HG02852 (cell line): Measurements from ENCODE around the gene STK35.

Source experiments
- ATAC-seq: cut with Tn5 transposase; IDR thresholded peaks from one replicate; pipeline ENCODE4 v1.9.1; 2021; ENCODE audit warnings: mild to moderate bottlenecking, moderate library complexity; ENCODE audit not compliant: unreplicated experiment

Gene STK35

DNA sequence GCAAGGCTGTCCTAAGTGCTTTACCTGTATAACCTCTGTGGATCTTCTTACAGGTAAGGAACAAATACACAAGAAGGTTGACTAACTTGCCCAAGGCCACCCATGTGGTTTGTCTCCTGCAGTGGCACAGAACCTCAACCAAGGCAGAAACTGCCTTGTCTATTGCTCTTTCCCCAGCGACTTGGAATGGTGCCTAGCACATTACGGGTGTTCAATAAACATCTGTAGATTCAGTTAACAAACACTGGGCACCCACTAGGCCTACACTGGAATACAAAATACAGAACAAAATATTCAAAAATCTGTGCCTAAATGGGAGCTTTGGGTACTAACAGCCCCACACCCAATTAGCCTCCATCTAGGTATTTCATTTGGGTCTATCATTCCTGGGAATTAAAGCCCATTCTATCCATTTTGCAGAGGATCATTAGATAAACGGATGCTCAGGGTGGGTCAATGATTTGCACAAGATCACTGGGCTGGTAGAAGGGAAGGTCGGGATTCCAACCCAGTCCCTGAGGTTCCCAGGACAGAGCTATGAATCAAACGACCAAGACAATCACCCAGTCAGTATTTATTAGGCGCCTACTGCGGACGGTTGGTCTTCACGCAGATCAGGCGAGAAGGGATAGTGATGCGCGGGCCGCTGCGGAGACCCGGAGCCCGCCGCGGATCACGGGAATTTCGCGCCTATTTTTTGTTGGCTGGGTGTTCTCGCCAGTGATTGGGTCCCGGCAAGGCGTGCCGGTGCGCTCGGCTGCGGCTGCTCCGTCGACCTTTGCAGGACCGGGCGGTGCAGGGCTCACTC, at the start of gene STK35:
TSS of gene STK35 (plus strand) at position 771 of the 808 bp plus-strand sequence. CDS start 55 bp downstream, outside the sequence.
- peak; percentile 53 for ATAC-seq

DNA sequence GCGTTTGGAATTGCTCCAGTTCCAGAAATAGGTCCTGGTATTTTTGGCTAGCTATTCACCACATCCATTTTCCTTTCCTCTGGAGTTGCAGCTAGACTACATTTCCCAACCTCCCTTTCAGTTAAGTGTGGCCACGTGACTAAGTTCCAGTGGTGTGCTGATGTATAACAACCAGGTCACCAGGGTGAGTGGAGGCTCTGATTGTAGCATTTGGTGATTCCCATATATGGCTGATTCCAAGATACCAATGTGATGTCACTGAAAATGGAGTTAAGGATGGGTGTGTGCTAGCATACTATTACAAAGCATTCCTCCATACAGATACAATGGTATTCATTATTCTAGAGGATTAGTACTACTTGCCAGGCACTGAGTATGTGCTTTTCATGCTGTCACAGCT, 49.7 kb upstream of the STK35 start:
- no peak for ATAC-seq

DNA sequence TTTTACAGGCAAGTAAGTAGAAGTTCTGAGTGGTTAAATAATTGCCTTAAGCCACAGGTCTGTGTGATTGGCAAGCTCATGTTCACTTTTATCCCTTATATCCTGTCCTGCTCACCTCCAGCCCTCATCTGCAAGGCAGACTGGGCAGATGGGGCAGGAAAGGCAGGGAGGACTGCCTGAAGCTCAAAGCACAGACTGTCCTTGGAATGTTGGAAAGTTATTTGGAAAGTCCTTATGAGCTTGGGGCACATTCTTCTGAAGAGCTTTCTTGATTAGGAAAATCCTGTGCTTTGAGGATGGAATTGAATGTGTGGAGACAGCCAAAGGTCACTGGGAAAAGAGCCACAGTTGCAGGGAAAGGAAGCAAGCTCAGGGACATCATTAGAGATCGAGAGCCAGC, 48.9 kb upstream of the STK35 start:
- ATAC-seq = no peak

DNA sequence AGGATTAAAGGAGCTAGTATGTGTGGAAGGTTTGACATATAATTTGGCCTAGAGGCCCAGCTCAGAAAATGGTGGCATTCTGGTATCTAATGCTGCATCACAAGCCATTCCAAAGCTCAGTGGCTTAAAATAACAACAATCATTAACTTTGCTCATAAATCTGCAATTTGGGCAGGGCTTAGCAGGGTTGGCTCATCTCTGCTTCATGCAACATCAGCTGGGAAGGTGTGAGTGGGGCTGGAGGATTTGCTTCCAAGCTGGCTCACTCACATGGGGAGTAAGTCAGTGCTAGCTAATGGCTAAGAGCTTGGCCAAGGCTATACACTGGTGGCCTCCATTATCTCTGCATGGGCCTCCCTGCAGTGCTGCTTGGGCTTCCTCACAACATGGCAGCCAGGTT, 48.0 kb upstream of the STK35 start:
- no peak for ATAC-seq

DNA sequence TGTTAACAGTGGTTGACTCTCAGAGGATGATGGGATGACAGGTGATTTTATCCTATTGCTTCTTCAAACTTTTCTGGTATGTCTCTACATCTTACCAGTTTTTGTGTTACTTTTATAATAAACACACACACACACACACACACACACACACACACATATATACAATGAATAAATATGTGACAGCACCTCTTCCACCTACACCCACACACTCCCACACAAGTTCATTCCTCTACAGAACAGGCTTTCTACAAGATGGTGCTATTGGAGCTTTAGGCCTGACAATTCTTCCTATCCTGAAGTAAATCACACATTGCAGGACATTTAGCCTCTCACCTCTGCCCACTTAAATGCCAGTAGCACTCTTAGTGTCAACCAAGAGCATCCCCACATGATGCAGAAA, 46.7 kb upstream of the STK35 start:
- no peak for ATAC-seq

DNA sequence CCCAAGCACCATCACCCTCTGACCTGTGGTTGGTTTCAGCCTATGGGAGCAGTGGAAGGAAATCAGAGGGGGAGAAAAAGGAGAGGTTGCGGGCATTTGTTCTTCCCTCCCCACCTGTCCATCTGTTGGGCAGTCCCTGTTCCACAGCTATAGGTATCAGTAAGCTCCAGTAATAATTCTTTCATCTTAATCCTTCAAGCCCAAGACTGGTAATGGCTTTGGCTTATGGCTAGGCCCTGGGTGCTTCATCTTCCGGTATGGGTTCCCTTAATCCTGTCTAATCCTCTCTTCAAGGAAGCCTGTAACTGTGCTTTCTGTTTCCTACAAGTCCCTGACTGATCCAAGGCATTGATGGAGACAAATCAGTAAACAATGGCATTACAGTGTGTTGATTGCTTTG, 42.2 kb upstream of the STK35 start:
- no peak for ATAC-seq

DNA sequence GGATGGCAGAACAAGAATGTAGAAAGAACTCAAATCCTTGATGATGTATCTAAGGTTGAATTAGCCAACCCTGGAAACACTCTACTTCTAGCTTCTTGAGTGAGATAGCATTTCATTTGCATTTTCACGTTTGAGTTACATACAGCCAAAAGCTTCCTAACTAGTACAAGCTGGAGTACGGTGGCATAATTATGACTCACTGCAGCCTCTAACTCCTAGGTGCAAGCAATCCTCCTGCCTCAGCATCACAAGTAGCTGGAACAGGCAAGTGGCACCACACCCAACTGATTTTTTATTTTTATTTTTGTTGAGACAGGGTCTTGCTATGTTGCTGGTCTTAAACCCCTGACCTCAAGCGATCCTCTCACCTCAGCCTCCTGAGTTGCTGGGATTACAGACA, 36.5 kb upstream of the STK35 start:
- no peak for ATAC-seq

DNA sequence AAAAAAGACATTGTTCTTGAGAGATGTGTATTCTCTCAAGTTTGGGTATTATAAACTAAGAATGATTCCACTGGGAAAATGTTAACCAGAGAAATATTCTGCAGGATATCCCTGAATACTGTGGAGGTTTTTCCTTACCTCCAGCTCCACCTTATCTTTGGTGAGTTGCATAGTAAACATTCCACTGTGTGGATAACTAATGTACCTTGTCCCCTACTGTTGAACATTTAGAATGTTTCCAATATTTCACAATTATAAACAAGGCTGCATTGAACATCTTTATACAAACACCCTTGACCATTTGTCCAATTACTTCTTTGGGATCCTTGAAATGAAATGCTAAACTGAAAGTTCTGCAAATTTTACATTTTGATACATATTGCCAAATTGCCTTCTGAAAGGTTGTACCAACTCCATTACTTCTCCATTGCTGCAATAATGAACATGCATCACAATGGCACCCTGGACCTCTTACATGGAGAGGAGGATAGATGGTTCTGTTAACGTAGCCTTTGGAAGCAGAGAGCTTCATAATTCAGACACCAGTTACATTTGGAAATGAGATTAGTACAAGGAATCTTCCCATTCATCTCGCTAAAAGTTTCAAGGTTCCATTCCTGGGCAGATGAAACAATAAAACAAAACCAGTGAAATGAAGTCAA, 35.0 kb upstream of the STK35 start:
- no peak for ATAC-seq

DNA sequence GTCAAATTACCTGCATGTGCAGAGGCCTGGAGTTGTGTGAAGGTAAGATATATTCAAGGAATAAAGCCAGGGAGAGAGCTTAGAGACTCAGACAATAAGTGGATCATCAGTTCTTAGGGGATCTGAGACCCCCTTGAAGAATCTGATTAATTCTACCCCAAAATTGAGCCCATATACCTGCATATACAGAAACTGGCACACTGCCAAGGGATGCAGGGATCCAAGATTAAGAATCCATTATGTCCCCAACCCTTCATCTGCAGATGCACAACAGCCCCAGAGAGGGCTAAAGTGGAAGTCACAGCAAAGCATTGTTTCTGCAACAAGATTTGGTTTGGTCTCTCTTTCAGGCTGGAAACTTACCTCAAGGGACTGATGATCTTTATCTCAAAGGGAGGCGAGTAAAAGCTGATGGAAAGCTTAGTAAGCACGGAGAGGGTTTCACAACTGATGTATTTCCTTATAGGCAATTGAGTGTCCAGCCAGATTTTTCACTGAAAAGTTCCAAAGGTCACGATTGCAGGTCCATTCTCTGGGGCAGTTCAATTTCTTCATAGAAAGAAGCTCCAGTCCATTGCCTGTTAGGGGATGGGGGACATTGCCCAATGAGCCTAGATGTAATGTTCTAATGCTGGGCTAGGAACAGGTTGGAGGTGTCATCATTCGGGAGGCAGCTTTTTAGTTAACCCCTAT, 20.9 kb upstream of the STK35 start:
- no peak for ATAC-seq

DNA sequence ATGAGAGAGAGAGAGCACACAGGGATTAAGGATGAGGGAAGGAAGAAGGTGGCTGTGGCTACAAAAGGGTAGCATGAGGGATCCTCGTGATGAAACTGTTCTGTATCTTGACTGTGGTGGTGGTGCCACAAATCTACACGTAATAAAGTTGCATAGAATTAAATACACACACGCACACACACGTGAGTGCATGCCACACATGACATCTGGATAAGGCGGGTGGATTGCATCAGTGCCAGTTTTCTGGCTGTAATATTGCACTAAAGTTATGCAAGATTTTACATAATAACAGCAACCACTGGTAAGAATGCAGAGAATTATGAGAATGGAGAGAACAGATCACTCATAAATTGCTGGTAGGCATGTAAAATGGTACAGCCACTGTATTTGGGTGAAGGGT, 16.9 kb upstream of the STK35 start:
- no peak for ATAC-seq

DNA sequence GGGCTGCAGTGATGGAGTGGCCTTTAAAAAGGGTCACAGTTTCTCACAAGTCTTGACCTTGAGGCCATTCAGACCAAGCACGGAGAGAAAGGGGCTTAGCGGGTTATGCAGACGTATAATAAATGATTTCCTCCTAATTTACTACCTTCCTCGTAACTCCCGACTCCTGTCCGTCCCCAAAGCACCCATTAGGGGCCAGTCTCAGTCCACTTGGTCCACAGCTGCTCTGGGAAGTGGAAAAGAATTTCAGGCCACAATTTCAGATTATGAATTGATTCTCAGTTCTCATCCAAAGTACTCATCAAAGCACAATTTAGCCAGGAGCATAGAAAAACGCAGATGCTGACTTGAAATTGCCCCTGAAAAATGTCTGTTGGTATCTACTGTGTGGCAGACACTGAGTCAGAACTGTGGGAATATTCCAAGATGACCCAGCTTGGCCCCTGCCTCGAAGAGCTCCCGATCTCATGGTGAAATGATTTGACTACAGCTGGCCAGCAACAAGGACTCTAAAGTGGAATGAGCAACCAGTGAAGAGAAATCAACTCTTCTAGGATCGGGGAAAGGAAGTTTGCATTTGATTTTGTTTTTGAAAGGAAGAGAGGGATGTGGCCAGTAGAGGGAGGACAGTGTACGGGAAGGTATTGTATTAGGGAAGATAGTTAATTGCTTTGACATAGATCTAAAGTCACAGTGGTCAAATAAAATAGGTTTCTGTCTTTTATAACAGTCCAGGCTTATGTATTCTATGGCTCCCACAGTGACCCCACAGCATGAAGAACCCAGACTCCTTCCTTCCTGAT, 15.2 kb upstream of the STK35 start:
- no peak for ATAC-seq

DNA sequence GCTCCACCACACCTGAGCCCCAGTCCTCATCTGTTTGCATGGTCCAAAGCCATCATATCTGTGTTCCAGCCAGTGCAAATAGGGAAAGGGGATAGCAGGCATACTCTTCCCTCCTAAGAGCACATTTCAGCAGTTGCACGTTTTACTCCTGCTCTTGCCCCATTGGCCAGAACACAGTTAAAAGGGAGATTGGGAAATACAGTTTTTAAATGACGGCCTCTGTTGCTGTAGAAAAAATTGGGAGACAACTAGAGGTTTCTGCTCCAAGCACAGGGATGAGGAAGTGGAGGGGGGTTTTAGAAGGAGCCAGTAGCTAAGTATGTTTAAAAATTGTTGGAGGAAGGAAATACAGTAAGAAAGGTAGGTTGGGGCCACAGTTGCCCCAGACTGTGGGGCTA, 14.6 kb upstream of the STK35 start:
- ATAC-seq = no peak

DNA sequence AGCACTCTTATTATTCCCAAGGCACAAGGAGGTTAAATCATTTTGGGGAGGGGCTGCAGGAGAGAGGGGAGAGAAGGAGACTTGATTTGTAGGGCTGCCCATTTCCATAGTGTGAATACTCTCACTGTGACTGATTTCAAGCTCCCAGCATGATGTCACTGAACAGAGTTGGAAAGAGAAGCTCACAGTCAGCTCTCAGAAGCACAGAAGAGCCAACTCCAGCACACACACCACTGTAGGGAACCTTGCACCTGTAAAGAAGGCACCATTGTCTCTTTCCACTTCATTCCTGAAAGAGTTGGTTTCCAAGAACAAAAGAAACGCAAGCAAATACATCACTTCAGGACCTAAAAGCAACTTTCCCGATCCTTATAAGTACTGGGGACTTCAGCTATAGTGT, 12.7 kb upstream of the STK35 start:
- ATAC-seq = no peak

DNA sequence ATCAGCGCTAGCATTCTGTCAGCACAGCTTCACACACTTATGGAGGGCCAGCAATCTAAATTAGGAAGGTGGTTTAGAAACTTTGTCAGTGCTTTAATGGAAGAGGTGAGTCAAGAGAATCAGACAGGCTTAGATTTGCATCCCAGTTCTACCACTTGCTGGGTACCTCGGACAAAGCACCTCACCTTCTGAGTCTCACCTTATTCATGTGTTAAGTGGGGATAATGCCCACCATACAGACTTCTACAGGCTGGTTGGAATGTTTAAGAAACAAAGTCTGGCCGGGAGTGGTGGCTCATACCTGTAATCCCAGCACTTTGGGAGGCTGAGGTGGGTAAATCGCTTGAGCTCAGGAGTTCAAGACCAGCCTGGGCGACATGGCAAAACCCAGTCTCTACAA, 12.2 kb upstream of the STK35 start:
- no peak for ATAC-seq

DNA sequence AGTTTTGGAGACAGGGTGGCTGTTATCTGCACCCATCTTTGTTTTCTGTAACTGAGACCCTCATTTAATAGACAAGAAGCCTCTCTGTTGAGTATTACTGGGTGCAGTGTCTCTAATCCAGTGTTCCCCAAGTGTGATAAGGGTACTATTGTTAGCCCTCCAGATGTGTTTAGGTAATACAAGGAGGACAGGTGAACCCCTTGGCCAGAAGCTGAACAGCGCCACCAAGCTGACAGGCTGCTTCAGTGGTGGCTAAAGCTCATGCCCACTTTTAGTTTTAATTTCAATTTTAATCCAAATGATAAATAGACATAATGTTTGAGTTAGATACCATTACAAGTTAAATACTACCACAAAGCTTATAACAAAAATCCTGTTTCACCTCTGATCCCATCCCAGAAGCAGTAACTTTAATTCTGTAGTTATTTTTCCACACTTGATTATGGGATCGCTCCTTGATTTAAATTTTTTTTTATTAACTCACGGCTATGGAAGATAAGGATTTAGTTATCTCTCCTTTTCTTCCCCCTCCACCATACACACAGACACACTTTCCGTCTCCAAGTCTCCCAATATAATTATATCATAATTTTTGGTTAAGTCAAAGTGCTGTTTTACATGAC, 8.4 kb upstream of the STK35 start:
- ATAC-seq = no peak

DNA sequence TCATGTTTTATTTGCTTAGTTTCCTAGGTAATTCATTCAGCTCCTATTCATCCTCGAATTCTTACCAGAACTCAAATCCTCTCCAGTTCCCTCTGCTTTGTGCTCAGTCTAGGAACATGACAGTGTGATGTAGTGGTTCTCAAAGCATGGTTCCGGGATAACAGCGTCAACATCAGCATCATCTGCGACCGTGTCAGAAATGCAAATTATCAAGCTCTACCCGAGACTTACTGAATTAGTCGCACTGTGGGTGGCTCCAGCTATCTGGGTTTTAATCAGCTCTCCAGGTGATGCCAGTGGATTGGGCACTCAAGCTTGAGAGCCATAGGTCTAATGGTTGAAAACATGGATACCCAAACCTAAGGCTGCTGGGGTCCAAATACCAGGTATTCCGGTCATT, 7.7 kb upstream of the STK35 start:
- no peak for ATAC-seq

DNA sequence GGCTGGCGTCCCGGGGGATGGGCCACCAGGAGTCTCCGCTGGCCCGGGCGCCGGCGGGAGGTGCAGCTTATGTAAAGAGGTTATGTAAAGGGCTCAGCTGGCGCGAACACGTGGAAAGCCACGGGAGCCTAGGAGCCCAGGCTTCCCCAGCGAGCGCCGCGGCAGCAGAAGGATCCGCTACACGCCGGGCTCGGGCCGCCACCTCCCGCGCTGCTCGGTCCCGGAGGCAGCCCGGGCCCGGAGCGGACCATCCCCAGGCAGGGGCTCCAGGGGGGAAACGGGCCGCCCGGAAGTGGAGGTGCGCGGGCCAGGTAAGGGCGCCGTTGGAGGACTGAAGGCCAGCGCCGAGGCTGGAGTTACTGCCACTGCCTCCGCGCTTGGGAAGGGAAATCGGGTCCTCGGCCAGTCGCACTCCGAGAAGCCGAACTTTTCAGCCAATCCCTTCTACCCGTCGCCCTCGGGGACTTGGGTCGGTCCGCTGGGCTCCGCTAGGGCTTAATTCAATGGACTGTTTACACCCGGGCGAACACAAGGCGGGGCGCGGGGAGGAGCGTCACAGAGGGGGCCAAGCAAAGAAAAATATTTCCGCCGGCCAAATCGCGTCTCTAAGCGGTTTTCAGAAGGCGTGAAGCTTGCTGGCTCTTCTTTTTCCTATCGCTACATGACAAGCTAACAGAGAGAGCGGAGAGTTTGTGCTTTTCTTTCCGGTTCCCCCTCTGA, 398 bp downstream of the STK35 start:
- peak; percentile 77 for ATAC-seq

DNA sequence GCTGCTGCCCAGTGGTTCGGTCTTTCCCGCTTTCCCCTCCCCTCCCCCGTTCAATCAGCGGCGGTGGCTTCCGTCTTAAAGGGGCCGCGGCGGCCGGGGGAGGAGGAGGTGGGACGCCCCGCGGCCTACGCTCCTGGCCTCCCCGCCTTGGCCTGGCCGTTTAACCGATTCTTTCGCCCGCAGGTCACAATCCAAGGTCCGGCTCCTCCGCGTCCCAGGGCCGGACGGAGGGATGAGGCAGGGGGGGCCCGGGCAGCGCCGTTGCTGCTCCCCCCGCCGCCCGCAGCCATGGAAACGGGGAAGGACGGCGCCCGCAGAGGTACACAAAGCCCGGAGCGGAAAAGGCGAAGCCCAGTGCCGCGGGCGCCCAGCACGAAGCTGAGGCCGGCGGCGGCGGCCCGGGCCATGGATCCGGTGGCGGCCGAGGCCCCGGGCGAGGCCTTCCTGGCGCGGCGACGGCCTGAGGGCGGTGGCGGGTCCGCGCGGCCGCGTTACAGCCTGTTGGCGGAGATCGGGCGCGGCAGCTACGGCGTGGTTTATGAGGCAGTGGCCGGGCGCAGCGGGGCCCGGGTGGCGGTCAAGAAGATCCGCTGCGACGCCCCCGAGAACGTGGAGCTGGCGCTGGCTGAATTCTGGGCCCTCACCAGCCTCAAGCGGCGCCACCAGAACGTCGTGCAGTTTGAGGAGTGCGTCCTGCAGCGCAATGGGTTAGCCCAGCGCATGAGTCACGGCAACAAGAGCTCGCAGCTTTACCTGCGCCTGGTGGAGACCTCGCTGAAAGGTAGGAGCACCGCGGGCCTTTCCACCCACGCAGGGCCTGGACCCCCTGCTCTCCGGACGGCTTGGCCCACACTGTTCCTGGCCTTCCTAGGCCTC, 1.2 kb downstream of the STK35 start:
- peak; percentile 59 for ATAC-seq
